HG03097 (cell line): ENCODE measurements around the gene BORCS6.

Experiments used
- ATAC-seq: cut with Tn5 transposase; IDR thresholded peaks from one replicate; pipeline ENCODE4 v1.9.1; 2021; ENCODE audit not compliant: unreplicated experiment, low FRiP score

BORCS6 gene

GRCh38 chr17:8212312-8213180 is 22.6 kb upstream of the BORCS6 start:
- no peak for ATAC-seq

GRCh38 chr17:8210761-8211458 is 20.9 kb upstream of the BORCS6 start:
- ATAC-seq = no peak

GRCh38 chr17:8209907-8210760 is 20.2 kb upstream of the BORCS6 start, which contains the start of gene AURKB:
Gene AURKB, minus strand, starts transcription at chr17:8210575. Its CDS starts 351 bp downstream, at chr17:8210224.
- peak; percentile 69 for ATAC-seq

- no peak for ATAC-seq
These were observed 16.6 kb upstream of the BORCS6 start for GRCh38 chr17:8206536-8206935.

GRCh38 chr17:8204761-8205555 is 15.0 kb upstream of the BORCS6 start:
- no peak for ATAC-seq

GRCh38 chr17:8192070-8192815 is 2.3 kb upstream of the BORCS6 start:
- ATAC-seq = peak; percentile 20

GRCh38 chr17:8190506-8190905 is 526 bp upstream of the BORCS6 start:
- no peak for ATAC-seq

- no peak for ATAC-seq
These were observed 804 bp downstream of the BORCS6 start for GRCh38 chr17:8189041-8189710.

- ATAC-seq = no peak
These were observed 1.6 kb downstream of the BORCS6 start for GRCh38 chr17:8188263-8188839.

- ATAC-seq = peak; percentile 28
These were observed 2.3 kb downstream of the BORCS6 start for GRCh38 chr17:8187517-8188262.

- ATAC-seq = peak; percentile 30
These were observed 3.0 kb downstream of the BORCS6 start for GRCh38 chr17:8186787-8187516.

GRCh38 chr17:8186446-8186786 is 3.6 kb downstream of the BORCS6 start:
- no peak for ATAC-seq

- peak; percentile 26 for ATAC-seq
These were observed 4.2 kb downstream of the BORCS6 start for GRCh38 chr17:8185582-8186445.

GRCh38 chr17:8176998-8177731 is 12.8 kb downstream of the BORCS6 start:
- no peak for ATAC-seq

GRCh38 chr17:8176197-8176940 is 13.6 kb downstream of the BORCS6 start, which contains the start of gene TMEM107:
Gene TMEM107, minus strand, starts transcription at chr17:8176380. Its CDS starts 94 bp downstream, at chr17:8176286.
- ATAC-seq = peak; percentile 37
